ENCODE measurements around the gene SLC7A14. TPM values are rescaled to one million over a fixed set of nuclear protein-coding genes. Genes with fewer than 3 reads are reported as not detected.

SLC7A14 gene
- total RNA-seq, 1 experiment from 2014 or later, result not detected

GRCh38 chr3:170499562-170500156 is 86.2 kb downstream of the SLC7A14 start:
- DNase-seq (ENCODE audit: low spot score), result peak; percentile 69

- no peak for DNase-seq (ENCODE audit: low spot score)
These were observed 88.4 kb downstream of the SLC7A14 start for GRCh38 chr3:170497207-170498095.

- DNase-seq (ENCODE audit: low spot score), result no peak
These were observed 89.1 kb downstream of the SLC7A14 start for GRCh38 chr3:170496868-170497140.

- DNase-seq (ENCODE audit: low spot score), result no peak
These were observed 89.6 kb downstream of the SLC7A14 start for GRCh38 chr3:170496026-170496867.

- no peak for DNase-seq (ENCODE audit: low spot score)
These were observed 91.1 kb downstream of the SLC7A14 start for GRCh38 chr3:170494766-170495165.

- no peak for DNase-seq (ENCODE audit: low spot score)
These were observed 92.1 kb downstream of the SLC7A14 start for GRCh38 chr3:170493712-170494182.

- DNase-seq (ENCODE audit: low spot score), result no peak
These were observed 94.0 kb downstream of the SLC7A14 start for GRCh38 chr3:170491901-170492300.

- no peak for DNase-seq (ENCODE audit: low spot score)
These were observed 94.9 kb downstream of the SLC7A14 start for GRCh38 chr3:170490828-170491560.

GRCh38 chr3:170488802-170489201 is 97.1 kb downstream of the SLC7A14 start:
- DNase-seq (ENCODE audit: low spot score), result no peak

GRCh38 chr3:170487031-170487430 is 98.8 kb downstream of the SLC7A14 start:
- no peak for DNase-seq (ENCODE audit: low spot score)

- DNase-seq (ENCODE audit: low spot score), result no peak
These were observed 99.5 kb downstream of the SLC7A14 start for GRCh38 chr3:170486398-170486797.

- no peak for DNase-seq (ENCODE audit: low spot score)
These were observed 100.2 kb downstream of the SLC7A14 start for GRCh38 chr3:170485696-170486095.

- DNase-seq (ENCODE audit: low spot score), result no peak
These were observed 100.6 kb downstream of the SLC7A14 start for GRCh38 chr3:170485294-170485693.

GRCh38 chr3:170484869-170485268 is 101.0 kb downstream of the SLC7A14 start:
- no peak for DNase-seq (ENCODE audit: low spot score)

- peak; percentile 32 for DNase-seq (ENCODE audit: low spot score)
These were observed 102.2 kb downstream of the SLC7A14 start for GRCh38 chr3:170483485-170484262.

GRCh38 chr3:170482199-170482598 is 103.7 kb downstream of the SLC7A14 start:
- DNase-seq (ENCODE audit: low spot score), result no peak

- DNase-seq (ENCODE audit: low spot score), result no peak
These were observed 105.8 kb downstream of the SLC7A14 start for GRCh38 chr3:170480111-170480510.

GRCh38 chr3:170477395-170477794 is 108.5 kb downstream of the SLC7A14 start:
- DNase-seq (ENCODE audit: low spot score), result no peak

- no peak for DNase-seq (ENCODE audit: low spot score)
These were observed 109.6 kb downstream of the SLC7A14 start for GRCh38 chr3:170476291-170476690.

- no peak for DNase-seq (ENCODE audit: low spot score)
These were observed 110.7 kb downstream of the SLC7A14 start for GRCh38 chr3:170475092-170475685.
